Heart left ventricle (tissue), 16 donors: ENCODE data around the gene ZC3H7A. TPM values are rescaled to one million over a fixed set of nuclear protein-coding genes. Genes with fewer than 3 reads are reported as not detected.
A peak's percentile ranks its signal among the peaks of the same experiment; 100 is the strongest.

ENCODE experiments used
- ATAC-seq, 4 donors: fragments of 200-7000 bp; cut with Tn5 transposase; one replicate each; pipeline ENCODE4 v1.9.1; 2020 to 2022; ENCODE audit warnings: moderate library complexity in 4 of 4, mild to moderate bottlenecking in 3 of 4, moderate number of reproducible peaks in 1 of 4
- DNase-seq, 5 donors: peaks; one replicate each; pipeline ENCODE4 v3.0.0-alpha.2; 2020
- H3K27ac ChIP-seq, 12 donors: fragments of 200-600 bp; sonication (generic) in 4 of 12; one replicate each; pipeline versions ENCODE4 v1.5.0 to v1.8.0; 2016 to 2022; ENCODE audit warnings: mild to moderate bottlenecking in 2 of 12
- H3K27me3 ChIP-seq, 9 donors: fragments of 200-600 bp; sonication (generic) in 2 of 9; one replicate each; pipeline versions ENCODE4 v1.5.1 to v1.8.0; 2016 to 2022; ENCODE audit warnings: mild to moderate bottlenecking in 3 of 9
- H3K36me3 ChIP-seq, 9 donors: fragments of 200-600 bp; sonication (generic) in 2 of 9; one replicate each; pipeline versions ENCODE4 v1.5.0 to v1.8.0; 2018 to 2022; ENCODE audit warnings: mild to moderate bottlenecking in 2 of 9
- H3K4me1 ChIP-seq, 12 donors: fragments of 200-600 bp; sonication (generic) in 4 of 12; one replicate each; pipeline versions ENCODE4 v1.5.0 to v1.8.0; 2016 to 2022; ENCODE audit warnings: mild to moderate bottlenecking in 3 of 12
- H3K4me3 ChIP-seq, 12 donors: fragments of 200-600 bp; sonication (generic) in 4 of 12; one replicate each; pipeline versions ENCODE4 v1.5.0 to v1.8.0; 2017 to 2022; ENCODE audit warnings: mild to moderate bottlenecking in 9 of 12, moderate library complexity in 4 of 12
- H3K9me3 ChIP-seq, 12 donors: fragments of 200-600 bp; sonication (generic) in 4 of 12; one replicate each; pipeline versions ENCODE4 v1.5.0 to v1.8.0; 2016 to 2022; ENCODE audit warnings: mild to moderate bottlenecking in 1 of 12
- POLR2A ChIP-seq, 2 donors: fragments of 450-650 bp; IDR thresholded peaks; one replicate each; pipeline ENCODE4 v1.6.1; 2017; ENCODE audit warnings: antibody characterized with exemption in 2 of 2, mild to moderate bottlenecking in 2 of 2, moderate library complexity in 2 of 2
- WGBS, 4 donors: extraction: QIAGEN DNeasy Blood & Tissue Kit in 2 of 4; methylation state at CpG; one replicate each; pipeline versions ENCODE4 v1.1.5 to v1.1.7; 2013 to 2018; 5-methylcytosine and 5-hydroxymethylcytosine counted together
- intact Hi-C, 10 donors: fragments of 100-400 bp; cut with DNase I; formaldehyde crosslinking; loops; one replicate each; pipeline versions ENCODE4 v1.11.1 to v1.14.2; 2022
- polyA plus RNA-seq, 2 donors: library from polyadenylated mRNA; stranded (reverse); fragments of 200-250 nt; gene quantifications; one replicate each; pipeline ENCODE4 v1.2.3, GENCODE V29; 2013
- total RNA-seq, 9 donors: library from RNA; depleted of rRNA in 2 of 9; stranded (reverse); fragments of >200 nt in 2 of 9; fragmentation: NEBNext Ultra II Directional in 3 of 9; extraction: Animal tissue kit (Norgen Biotek cat#: 25700) in 3 of 9; gene quantifications; one replicate each; pipeline versions ENCODE4 v1.1.0 to v1.2.4, GENCODE V29; 2016 to 2023
- TF ChIP-seq, protein P1 (sequence below), 12 donors: fragments of 200-600 bp; sonication (generic) in 4 of 12; IDR thresholded peaks; one replicate each; pipeline versions ENCODE4 v1.5.0 to v1.8.0; 2018 to 2022; ENCODE audit warnings: antibody characterized with exemption in 12 of 12, mild to moderate bottlenecking in 5 of 12
- donor health status: ischemic (EF 13 %, LVEDD 7.1; RV severe dilation, severe dysfunction).
- donor health status: healthy with polysubstance abuse.
- donor health status: DM: no; HTN: yes; CAD: no.
- donor health status: DM: no; HTN: no; CAD: no.
- donor health status: ischemic (EF 25% LVEDD 6.9; RV normal size, moderate dysfunction).
- donor health status: ischemic (EF 25% LVEDD 5.7; RV mildly dilated, moderate dysfunction).
- donor health status: healthy.
- donor health status: DM: yes; HTN: yes; CAD: no.
- donor health status: ischemic (EF 35%, LVEDD 5.7; RV mildly dilated, moderate dysfunction).
- donor health status: nonischemic (EF 11% LVEDD 7.7; RV severe dilation, severe dysfunction).
- donor health status: DM: yes; HTN: yes; CAD: no.
- donor health status: PGD.
- donor health status: ischemic (EF 29% LVEDD 5.4; RV normal size, mild dysfunction).
- donor health status: nonischemic (EF 23%, LVEDD 6.1; RV moderate dilation, normal function).

Gene ZC3H7A
- total and polyA plus RNA-seq, 11 donors, result 16.9 to 42.3 (median 27.9) TPM

DNA sequence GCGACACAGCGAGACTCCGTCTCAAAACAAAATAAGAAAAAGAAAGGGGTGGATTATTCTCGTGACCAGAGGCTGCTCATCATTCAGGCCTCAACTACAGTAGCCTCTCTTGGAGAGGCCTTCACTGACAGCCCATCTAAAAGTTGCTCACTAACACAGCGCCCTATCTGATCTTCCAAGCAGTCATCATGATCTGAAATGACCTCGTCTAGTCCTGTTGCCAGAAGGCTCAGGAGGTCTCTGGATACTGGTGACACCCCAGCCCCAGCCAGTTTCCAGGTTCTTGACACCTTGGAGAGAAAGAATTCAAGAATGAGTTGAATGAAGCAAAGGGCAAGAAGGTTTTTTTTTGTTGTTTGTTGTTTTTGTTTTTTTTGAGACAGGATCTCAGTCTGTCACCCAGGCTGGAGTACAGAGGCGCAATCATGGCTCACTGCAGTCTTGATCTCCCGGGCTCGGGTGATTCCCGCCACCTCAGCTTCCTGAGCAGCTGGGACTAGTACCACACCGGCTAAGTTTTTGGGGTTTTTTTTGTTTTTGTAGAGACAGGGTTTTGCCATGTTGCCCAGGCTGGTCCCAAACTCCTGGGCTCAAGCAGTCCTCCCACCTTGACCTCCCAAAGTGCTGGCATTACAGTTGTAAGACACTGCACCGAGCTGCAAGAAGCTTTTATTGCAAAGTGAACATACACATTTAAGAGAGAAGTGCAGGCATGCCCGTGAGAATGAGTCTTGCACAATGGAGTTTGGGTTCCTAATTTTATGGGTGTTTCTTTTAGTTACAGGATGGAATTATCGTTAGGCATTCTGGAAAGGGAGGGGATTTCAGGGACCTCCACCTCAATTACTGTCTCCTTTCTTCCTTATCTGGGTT is 2.7 kb upstream of the ZC3H7A start:
- Histone ChIP-seq H3K36me3 (peaks cover 0 to 9% (median 0%) of the 10 kb centered on the region in 9 donors), H3K27ac (peak overlapping the region in 5 of 12 donors; percentile 3 to 96 (median 95)), H3K9me3 (no peaks in the 10 kb centered on the region), H3K4me3 (peak overlapping the region in 2 of 12 donors; percentile 11 to 94), H3K4me1 (peaks cover 3 to 54% (median 31%) of the 10 kb centered on the region in 12 donors), H3K27me3 (no peaks in the 10 kb centered on the region)
- no peak for TF ChIP-seq POLR2A (IDR thresholded peaks at IDR 0.05)
- TF ChIP-seq, protein P1, sequence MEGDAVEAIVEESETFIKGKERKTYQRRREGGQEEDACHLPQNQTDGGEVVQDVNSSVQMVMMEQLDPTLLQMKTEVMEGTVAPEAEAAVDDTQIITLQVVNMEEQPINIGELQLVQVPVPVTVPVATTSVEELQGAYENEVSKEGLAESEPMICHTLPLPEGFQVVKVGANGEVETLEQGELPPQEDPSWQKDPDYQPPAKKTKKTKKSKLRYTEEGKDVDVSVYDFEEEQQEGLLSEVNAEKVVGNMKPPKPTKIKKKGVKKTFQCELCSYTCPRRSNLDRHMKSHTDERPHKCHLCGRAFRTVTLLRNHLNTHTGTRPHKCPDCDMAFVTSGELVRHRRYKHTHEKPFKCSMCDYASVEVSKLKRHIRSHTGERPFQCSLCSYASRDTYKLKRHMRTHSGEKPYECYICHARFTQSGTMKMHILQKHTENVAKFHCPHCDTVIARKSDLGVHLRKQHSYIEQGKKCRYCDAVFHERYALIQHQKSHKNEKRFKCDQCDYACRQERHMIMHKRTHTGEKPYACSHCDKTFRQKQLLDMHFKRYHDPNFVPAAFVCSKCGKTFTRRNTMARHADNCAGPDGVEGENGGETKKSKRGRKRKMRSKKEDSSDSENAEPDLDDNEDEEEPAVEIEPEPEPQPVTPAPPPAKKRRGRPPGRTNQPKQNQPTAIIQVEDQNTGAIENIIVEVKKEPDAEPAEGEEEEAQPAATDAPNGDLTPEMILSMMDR (IDR thresholded peaks at IDR 0.05), result no peak
- intact Hi-C loops, result loop anchor here in 9 of 10 donors (2.0 to 10.0 kb wide), 6 partner anchors 53 to 857 kb away; partner anchors contain the start of genes TXNDC11 (in 6 of the 9), CLEC16A (in 1 of the 9), DEXI (in 1 of the 9) and RSL1D1 (in 1 of the 9)
- ATAC-seq, result no peak
- no peak for DNase-seq
- 83 to 90% (median 84%) methylated on average over 14 of the region's 14 CpGs for WGBS, 4 donors

GRCh38 chr16:11799017-11799381 is 1.9 kb upstream of the ZC3H7A start:
- DNase-seq, result no peak
- intact Hi-C loops, result loop anchor here in 9 of 10 donors (2.0 to 10.0 kb wide), 6 partner anchors 53 to 857 kb away; partner anchors contain the start of genes TXNDC11 (in 6 of the 9), CLEC16A (in 1 of the 9), DEXI (in 1 of the 9) and RSL1D1 (in 1 of the 9)
- peak overlapping the region in 2 of 12 donors; percentile 94 to 98 for H3K4me3 ChIP-seq
- no peak for ATAC-seq
- H3K27ac ChIP-seq, result peak overlapping the region in 9 of 12 donors; percentile 14 to 99 (median 95)
- no peak for TF ChIP-seq POLR2A (IDR thresholded peaks at IDR 0.05)
- TF ChIP-seq, protein P1 (IDR thresholded peaks at IDR 0.05), result no peak
- H3K36me3 ChIP-seq, result peaks cover 0 to 14% (median 0%) of the 10 kb centered on the region in 9 donors
- H3K4me1 ChIP-seq, result peaks cover 3 to 61% (median 39%) of the 10 kb centered on the region in 12 donors
- H3K27me3 ChIP-seq, result no peaks in the 10 kb centered on the region
- no peaks in the 10 kb centered on the region for H3K9me3 ChIP-seq
- 92 to 99% (median 96%) methylated on average over 10 of the region's 10 CpGs for WGBS, 4 donors

GRCh38 chr16:11797957-11798299 is 870 bp upstream of the ZC3H7A start:
- no peak for DNase-seq
- no peaks in the 10 kb centered on the region for H3K9me3 ChIP-seq
- no peaks in the 10 kb centered on the region for H3K27me3 ChIP-seq
- peaks cover 0 to 22% (median 1%) of the 10 kb centered on the region in 9 donors for H3K36me3 ChIP-seq
- H3K27ac ChIP-seq, result peak overlapping the region; percentile 57 to 99 (median 96)
- TF ChIP-seq, protein P1 (IDR thresholded peaks at IDR 0.05), result no peak
- no peak for TF ChIP-seq POLR2A (IDR thresholded peaks at IDR 0.05)
- WGBS, 4 donors, result 6 to 8% (median 7%) methylated on average over 7 of the region's 7 CpGs
- H3K4me3 ChIP-seq, result peak overlapping the region; percentile 25 to 100 (median 87)
- intact Hi-C loops, result loop anchor here in 9 of 10 donors (2.0 to 10.0 kb wide), 8 partner anchors 53 to 856 kb away; partner anchors contain the start of genes TXNDC11 (in 7 of the 9), RSL1D1 (in 2 of the 9), CLEC16A (in 1 of the 9) and DEXI (in 1 of the 9)
- peaks cover 3 to 72% (median 48%) of the 10 kb centered on the region in 12 donors for H3K4me1 ChIP-seq
- ATAC-seq, result peak in 2 of 4 donors; percentile 2 to 3
